ENCODE measurements around the gene POLR2C.

DNA sequence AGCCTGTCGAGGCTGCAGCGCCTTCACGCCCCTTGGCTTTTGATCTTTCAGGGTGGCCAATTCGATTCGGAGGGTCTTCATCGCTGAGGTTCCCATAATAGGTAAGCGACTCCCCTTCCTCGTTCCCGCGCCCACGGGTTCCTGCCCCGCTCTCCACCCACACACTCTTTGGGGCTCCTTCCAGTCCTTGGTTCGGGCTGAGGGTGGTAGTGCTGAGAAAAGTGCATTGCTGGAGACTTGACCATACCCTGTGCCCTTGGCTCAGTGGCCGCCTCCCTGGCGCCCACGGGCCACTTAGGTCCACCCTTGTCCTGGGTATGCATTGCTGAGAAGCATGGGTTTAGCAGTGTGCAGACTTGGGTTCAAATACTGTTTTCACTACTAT is 491 bp downstream of the POLR2C start:
- TF ChIP-seq NFYB (CRISPR knock-in tag; IDR thresholded peaks at IDR 0.05), result no peak
- TF ChIP-seq HES4 (CRISPR knock-in tag; IDR thresholded peaks at IDR 0.05; ENCODE audit: borderline replicate concordance), result no peak
- no peak for TF ChIP-seq NFIC (IDR thresholded peaks at IDR 0.05; ENCODE audit: low read length)
- no peak for TF ChIP-seq POLR2G (IDR thresholded peaks at IDR 0.05; ENCODE audit: low read depth, low read length)
- TF ChIP-seq, protein P1, sequence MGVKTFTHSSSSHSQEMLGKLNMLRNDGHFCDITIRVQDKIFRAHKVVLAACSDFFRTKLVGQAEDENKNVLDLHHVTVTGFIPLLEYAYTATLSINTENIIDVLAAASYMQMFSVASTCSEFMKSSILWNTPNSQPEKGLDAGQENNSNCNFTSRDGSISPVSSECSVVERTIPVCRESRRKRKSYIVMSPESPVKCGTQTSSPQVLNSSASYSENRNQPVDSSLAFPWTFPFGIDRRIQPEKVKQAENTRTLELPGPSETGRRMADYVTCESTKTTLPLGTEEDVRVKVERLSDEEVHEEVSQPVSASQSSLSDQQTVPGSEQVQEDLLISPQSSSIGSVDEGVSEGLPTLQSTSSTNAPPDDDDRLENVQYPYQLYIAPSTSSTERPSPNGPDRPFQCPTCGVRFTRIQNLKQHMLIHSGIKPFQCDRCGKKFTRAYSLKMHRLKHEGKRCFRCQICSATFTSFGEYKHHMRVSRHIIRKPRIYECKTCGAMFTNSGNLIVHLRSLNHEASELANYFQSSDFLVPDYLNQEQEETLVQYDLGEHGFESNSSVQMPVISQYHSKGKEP (CRISPR knock-in tag; IDR thresholded peaks at IDR 0.05), result no peak
- no peak for TF ChIP-seq SAP130 (CRISPR knock-in tag; IDR thresholded peaks at IDR 0.05; ENCODE audit: low read depth)
- TF ChIP-seq IKZF1 (IDR thresholded peaks at IDR 0.05), result no peak
- TF ChIP-seq, protein P2, sequence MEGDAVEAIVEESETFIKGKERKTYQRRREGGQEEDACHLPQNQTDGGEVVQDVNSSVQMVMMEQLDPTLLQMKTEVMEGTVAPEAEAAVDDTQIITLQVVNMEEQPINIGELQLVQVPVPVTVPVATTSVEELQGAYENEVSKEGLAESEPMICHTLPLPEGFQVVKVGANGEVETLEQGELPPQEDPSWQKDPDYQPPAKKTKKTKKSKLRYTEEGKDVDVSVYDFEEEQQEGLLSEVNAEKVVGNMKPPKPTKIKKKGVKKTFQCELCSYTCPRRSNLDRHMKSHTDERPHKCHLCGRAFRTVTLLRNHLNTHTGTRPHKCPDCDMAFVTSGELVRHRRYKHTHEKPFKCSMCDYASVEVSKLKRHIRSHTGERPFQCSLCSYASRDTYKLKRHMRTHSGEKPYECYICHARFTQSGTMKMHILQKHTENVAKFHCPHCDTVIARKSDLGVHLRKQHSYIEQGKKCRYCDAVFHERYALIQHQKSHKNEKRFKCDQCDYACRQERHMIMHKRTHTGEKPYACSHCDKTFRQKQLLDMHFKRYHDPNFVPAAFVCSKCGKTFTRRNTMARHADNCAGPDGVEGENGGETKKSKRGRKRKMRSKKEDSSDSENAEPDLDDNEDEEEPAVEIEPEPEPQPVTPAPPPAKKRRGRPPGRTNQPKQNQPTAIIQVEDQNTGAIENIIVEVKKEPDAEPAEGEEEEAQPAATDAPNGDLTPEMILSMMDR (CRISPR knock-in tag; IDR thresholded peaks at IDR 0.05), result no peak
- no peak for TF ChIP-seq FOXJ3 (CRISPR knock-in tag; IDR thresholded peaks at IDR 0.05; ENCODE audit: borderline replicate concordance)
